Measurements from ENCODE around the gene WNT5B.
A peak's percentile ranks its signal among the peaks of the same experiment; 100 is the strongest.

The WNT5B gene

GRCh38 chr12:1655225-1655788, 26.3 kb downstream of the WNT5B start:
- DNase-seq: no peak

- DNase-seq: no peak
These were observed 27.9 kb downstream of the WNT5B start for GRCh38 chr12:1656902-1657301.

- DNase-seq: no peak
These were observed 28.7 kb downstream of the WNT5B start for GRCh38 chr12:1657688-1658087.

- DNase-seq: no peak
These were observed 31.5 kb downstream of the WNT5B start for GRCh38 chr12:1660304-1661187.

- DNase-seq: peak; percentile 91
These were observed 32.7 kb downstream of the WNT5B start for GRCh38 chr12:1661553-1662335.

GRCh38 chr12:1662761-1663439, 33.9 kb downstream of the WNT5B start:
- no peak for DNase-seq

- no peak for DNase-seq
These were observed 34.6 kb downstream of the WNT5B start for GRCh38 chr12:1663440-1664132.

- no peak for DNase-seq
These were observed 36.3 kb downstream of the WNT5B start for GRCh38 chr12:1665366-1665765.

GRCh38 chr12:1666215-1666614, 37.2 kb downstream of the WNT5B start:
- DNase-seq: no peak

- no peak for DNase-seq
These were observed 37.7 kb downstream of the WNT5B start for GRCh38 chr12:1666685-1667162.

- DNase-seq: no peak
These were observed 40.0 kb downstream of the WNT5B start for GRCh38 chr12:1668833-1669543.

- DNase-seq: no peak
These were observed 41.6 kb downstream of the WNT5B start for GRCh38 chr12:1670358-1671268.

GRCh38 chr12:1676043-1676442, 47.0 kb downstream of the WNT5B start:
- no peak for DNase-seq

GRCh38 chr12:1680804-1681492, 51.9 kb downstream of the WNT5B start:
- no peak for DNase-seq

GRCh38 chr12:1681493-1681807, 52.4 kb downstream of the WNT5B start:
- no peak for DNase-seq

GRCh38 chr12:1688086-1688710, 59.2 kb downstream of the WNT5B start:
- DNase-seq: no peak

GRCh38 chr12:1690578-1691122, 61.6 kb downstream of the WNT5B start, which contains the start of gene ADIPOR2:
Gene ADIPOR2, plus strand, starts transcription at chr12:1691070. Its CDS starts 63,274 bp downstream, at chr12:1754344.
- peak; percentile 95 for DNase-seq

GRCh38 chr12:1691123-1692007, 62.3 kb downstream of the WNT5B start:
- DNase-seq: peak; percentile 18
